SK-N-SH (cell line): ENCODE results near the gene RAB40C.

Source experiments
- CTCF ChIP-seq: fragments of 200-600 bp; sonication (generic); IDR thresholded peaks from 2 replicates; pipeline ENCODE4 v1.6.1; 2017; ENCODE audit warnings: antibody characterized with exemption, mild to moderate bottlenecking, moderate library complexity
- EP300 ChIP-seq, 2 experiments: IDR thresholded peaks; 2 replicates each; pipeline versions ENCODE4 v1.4.0 to v1.6.1; 2012; ENCODE audit warnings: borderline replicate concordance in 1 of 2, low read depth in 1 of 2, low read length in 1 of 2
- EZH2phosphoT487 ChIP-seq: fragments of 200-600 bp; sonication (generic); IDR thresholded peaks from 2 replicates; pipeline ENCODE4 v1.6.1; 2017; ENCODE audit warnings: low read depth, mixed run types, mild to moderate bottlenecking, antibody characterized with exemption, moderate library complexity, borderline replicate concordance
- GABPA ChIP-seq: IDR thresholded peaks from 2 replicates; pipeline ENCODE4 v1.4.0; 2012; ENCODE audit warnings: low read depth, mild to moderate bottlenecking
- JUND ChIP-seq: IDR thresholded peaks from 2 replicates; pipeline ENCODE4 v1.4.0; 2012
- NRF1 ChIP-seq: IDR thresholded peaks from 2 replicates; pipeline ENCODE4 v1.6.1; 2012; ENCODE audit warnings: low read depth, mild to moderate bottlenecking, low read length
- RAD21 ChIP-seq: IDR thresholded peaks from 2 replicates; pipeline ENCODE4 v1.6.1; 2012; ENCODE audit warnings: mild to moderate bottlenecking, low read length
- RFX5 ChIP-seq: IDR thresholded peaks from 2 replicates; pipeline ENCODE4 v1.6.1; 2012; ENCODE audit warnings: mild to moderate bottlenecking, improper control_type of control experiment, low read length
- SIN3A ChIP-seq: IDR thresholded peaks from 2 replicates; pipeline ENCODE4 v1.6.1; 2012; ENCODE audit warnings: low read depth, mild to moderate bottlenecking, low read length, moderate library complexity, borderline replicate concordance
- SMC3 ChIP-seq: IDR thresholded peaks from 2 replicates; pipeline ENCODE4 v1.6.1; 2012; ENCODE audit warnings: low read depth, low read length, improper control_type of control experiment
- TAF1 ChIP-seq: IDR thresholded peaks from 2 replicates; pipeline ENCODE4 v1.6.1; 2012; ENCODE audit warnings: low read depth, mild to moderate bottlenecking, low read length, moderate library complexity, borderline replicate concordance
- TCF12 ChIP-seq: IDR thresholded peaks from 2 replicates; pipeline ENCODE4 v1.4.0; 2012
- TEAD4 ChIP-seq: IDR thresholded peaks from 2 replicates; pipeline ENCODE4 v1.4.0; 2012; ENCODE audit warnings: mild to moderate bottlenecking, borderline replicate concordance; ENCODE audit not compliant: insufficient read depth
- TF ChIP-seq, protein P1 (sequence below): IDR thresholded peaks from 2 replicates; pipeline ENCODE4 v1.4.0; 2012; ENCODE audit warnings: low read depth

- no peak for TF ChIP-seq TEAD4
- no peak for TF ChIP-seq GABPA
- no peak for TF ChIP-seq CTCF
- TF ChIP-seq RAD21, result no peak
- no peak for TF ChIP-seq TCF12
- TF ChIP-seq TAF1, result no peak
- no peak for TF ChIP-seq EZH2phosphoT487
- no peak for TF ChIP-seq JUND
- TF ChIP-seq SMC3, result no peak
- TF ChIP-seq RFX5, result no peak
- no peak for TF ChIP-seq EP300 (IDR thresholded peaks at IDR 0.05; ENCODE audit: borderline replicate concordance in 1 of 2, low read depth in 1 of 2, low read length in 1 of 2)
- TF ChIP-seq SIN3A, result no peak
- TF ChIP-seq, protein P1, sequence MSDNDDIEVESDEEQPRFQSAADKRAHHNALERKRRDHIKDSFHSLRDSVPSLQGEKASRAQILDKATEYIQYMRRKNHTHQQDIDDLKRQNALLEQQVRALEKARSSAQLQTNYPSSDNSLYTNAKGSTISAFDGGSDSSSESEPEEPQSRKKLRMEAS, result no peak
- no peak for TF ChIP-seq NRF1
Observed at GRCh38 chr16:662095-662494, 72.2 kb downstream of the RAB40C start.
